VCaP (cell line): ENCODE measurements around the gene STPG2.
"Not testable (repeated sequence)": the region's sequence is repeated elsewhere in the genome, so short reads cannot be mapped to it uniquely, and the experiment has no call there.

Source experiments
- H3K27ac ChIP-seq: fragments of 450-650 bp; 2 replicates; pipeline ENCODE4 v1.5.1; 2017
- TF ChIP-seq, protein P1 (sequence below): fragments of 450-650 bp; conservative IDR thresholded peaks from 2 replicates; pipeline ENCODE4 v1.5.1; 2017; ENCODE audit warnings: mild to moderate bottlenecking, moderate library complexity

Gene STPG2

DNA sequence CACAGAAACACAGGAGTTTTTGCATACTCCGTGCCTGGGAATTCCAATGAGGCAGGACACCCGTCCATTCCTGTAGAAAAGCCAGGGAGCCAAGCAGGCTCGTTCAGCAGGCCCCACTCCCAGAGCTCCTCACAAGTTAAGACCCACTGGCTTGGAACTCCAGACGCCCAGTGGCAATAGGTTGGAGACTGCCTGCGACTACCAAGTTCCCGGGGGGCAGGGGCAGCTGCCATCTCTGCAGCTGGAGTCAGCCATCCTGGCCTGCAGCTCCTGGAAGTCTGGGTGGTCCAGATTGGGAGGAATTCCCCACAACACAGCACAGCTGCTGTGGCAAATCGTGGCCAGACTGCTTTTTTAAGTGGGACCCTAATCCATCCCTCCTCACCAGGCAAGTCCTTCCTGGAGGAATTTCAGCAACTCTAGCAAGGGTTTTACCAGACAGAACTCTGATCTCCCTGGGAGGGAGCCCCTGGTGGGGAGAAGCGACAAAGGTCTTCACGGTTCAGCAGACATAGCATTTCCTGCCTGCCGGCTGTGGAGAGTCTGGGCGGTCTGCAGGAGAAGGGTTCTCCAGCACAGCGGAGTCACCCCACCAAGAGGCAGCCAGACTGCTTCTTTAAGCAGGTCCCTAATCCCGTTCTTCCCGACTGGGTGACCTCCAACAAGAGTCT, 231.9 kb downstream of the STPG2 start:
- TF ChIP-seq, protein P1, sequence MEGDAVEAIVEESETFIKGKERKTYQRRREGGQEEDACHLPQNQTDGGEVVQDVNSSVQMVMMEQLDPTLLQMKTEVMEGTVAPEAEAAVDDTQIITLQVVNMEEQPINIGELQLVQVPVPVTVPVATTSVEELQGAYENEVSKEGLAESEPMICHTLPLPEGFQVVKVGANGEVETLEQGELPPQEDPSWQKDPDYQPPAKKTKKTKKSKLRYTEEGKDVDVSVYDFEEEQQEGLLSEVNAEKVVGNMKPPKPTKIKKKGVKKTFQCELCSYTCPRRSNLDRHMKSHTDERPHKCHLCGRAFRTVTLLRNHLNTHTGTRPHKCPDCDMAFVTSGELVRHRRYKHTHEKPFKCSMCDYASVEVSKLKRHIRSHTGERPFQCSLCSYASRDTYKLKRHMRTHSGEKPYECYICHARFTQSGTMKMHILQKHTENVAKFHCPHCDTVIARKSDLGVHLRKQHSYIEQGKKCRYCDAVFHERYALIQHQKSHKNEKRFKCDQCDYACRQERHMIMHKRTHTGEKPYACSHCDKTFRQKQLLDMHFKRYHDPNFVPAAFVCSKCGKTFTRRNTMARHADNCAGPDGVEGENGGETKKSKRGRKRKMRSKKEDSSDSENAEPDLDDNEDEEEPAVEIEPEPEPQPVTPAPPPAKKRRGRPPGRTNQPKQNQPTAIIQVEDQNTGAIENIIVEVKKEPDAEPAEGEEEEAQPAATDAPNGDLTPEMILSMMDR: no peak

DNA sequence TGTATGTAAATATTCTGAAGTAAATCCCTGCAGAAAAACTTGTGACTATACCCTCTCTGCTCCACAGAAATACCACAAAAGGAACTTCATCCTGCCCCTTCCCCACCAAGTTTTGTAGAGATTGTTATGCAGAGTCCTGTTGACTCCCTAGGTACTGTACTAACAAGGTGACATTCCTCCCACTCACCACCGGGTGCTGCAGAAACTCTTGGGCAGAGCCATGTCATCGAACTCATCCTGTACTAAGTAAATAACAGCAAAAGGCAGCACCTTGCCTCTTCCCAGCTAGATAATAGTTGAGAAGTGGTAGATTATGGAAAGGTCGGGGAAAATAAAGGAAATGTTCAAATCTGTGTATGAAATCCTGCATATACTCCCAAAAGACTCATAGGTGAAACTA, 233.3 kb downstream of the STPG2 start:
- no peak overlapping the region for H3K27ac ChIP-seq
- TF ChIP-seq, protein P1: peak; percentile 58

More for the DNA sequence above, 231.9 kb downstream of the STPG2 start:
- peak overlapping the region; percentile 64 for H3K27ac ChIP-seq

DNA sequence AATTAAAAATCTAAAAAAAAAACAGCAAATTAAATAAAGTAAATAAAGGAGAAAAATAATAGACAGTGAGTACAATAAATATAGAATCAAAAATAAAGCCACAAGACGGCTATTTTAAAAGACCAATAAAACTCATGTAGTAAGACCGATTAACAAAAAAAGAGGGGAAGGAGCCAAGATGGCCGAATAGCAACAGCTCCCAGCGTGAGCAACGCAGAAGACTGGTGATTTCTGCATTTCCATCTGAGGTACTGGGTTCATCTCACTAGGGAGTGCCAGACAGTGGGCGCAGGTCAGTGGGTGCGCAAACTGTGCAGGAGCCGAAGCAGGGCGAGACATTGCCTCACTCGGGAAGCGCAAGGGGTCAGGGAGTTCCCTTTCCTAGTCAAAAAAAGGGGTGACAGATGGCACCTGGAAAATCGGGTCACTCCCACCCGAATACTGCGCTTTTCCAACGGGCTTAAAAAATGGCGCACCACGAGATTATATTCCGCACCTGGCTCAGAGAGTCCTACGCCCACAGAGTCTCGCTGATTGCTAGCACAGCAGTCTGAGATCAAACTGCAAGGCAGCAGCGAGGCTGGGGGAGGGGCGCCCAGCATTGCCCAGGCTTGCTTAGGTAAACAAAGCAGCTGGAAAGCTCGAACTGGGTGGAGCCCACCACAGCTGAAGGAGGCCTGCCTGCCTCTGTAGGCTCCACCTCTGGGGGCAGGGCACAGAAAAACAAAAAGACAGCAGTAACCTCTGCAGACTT, 239.7 kb downstream of the STPG2 start:
- H3K27ac ChIP-seq: not testable (repeated sequence)

DNA sequence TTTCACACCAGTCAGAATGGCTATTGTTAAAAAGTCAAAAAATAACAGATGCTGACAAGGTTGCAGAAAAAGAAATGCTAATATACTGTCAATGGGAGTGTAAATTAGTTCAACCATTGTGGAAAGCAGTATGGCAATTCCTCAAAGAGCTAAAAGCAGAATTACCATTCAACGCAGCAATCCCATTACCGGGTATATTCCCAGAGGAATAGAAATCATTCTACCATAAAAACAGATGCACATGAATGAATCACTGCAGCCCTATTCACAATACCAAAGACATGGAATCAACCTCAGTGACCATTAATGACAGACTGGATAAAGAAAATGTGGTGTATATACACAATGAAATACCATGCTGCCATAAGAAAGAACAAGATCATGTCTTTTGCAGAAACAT, 243.0 kb downstream of the STPG2 start:
- TF ChIP-seq, protein P1: no peak
- no peak overlapping the region for H3K27ac ChIP-seq

DNA sequence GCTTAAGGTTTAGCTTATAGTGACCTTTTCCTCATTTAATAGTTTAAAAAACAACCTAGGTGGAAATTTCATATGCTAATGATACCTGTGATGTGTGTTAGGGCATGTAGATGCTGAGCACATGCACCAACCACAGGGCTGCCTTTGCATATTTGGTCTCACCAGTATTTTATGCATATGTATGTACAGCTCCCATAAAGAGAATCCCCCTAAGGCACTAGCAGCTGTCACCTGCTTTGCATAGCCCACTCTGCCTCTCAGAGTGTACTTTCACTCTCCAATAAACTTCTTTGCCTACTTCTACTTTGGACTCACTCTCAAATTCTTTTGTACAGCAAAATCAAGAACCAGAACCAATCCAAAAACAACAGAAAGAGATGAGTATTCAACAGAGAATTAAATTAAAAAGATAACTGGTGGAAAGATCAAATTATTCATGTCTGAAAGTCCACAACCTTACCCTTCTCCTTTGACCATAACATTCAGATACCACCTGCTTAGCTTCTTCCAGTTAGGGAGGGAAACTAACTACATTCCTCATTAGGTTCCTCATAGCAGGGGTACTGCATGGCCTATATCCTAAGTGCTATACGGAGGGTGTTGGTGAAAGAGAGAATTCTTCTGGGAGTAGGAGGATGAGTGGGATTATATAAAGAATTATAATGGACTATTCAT, 250.5 kb downstream of the STPG2 start:
- no peak overlapping the region for H3K27ac ChIP-seq

DNA sequence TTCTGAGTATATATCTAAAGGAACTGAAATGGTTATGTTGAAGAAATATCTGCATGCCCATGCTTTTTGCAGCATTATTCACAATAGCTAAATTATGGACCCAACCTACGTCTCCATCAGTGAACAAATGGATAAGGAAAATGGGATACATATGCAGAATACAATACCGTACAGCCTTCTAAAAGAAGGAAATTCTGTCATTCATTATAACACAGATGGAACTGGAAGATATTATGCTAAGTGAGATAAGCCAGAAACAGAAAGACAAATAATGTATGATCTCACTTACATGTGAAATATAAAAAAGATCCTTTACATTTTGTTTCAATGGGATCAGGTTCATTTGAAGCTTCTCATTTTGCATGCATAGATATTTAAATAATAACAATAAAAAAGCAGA, 263.3 kb downstream of the STPG2 start:
- no peak overlapping the region for H3K27ac ChIP-seq
- TF ChIP-seq, protein P1: no peak

More for the DNA sequence above, 250.5 kb downstream of the STPG2 start:
- TF ChIP-seq, protein P1: no peak

DNA sequence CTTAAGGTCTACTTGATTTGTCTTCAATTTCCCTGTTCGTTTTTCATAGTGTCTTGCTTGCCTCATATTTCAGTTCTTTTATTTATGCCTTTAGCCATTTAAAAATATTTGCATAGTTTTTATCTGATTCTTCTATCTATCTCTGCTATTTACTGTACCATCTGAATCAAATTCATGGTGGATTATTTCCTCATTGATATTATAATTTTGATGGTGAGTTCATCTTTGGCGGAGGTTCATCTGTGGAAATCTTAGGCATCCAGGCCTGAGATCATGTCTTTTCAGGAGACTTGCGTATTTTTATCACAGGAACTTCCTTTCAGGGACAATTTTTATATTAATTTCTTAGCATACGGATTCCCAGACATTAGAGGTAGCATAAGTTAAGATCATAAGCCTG, 275.2 kb downstream of the STPG2 start:
- TF ChIP-seq, protein P1: no peak
- peak overlapping the region; percentile 87 for H3K27ac ChIP-seq
